Transverse colon (tissue), 4 donors: ENCODE data around the gene DNHD1. TPM values are rescaled to one million over a fixed set of nuclear protein-coding genes. Genes with fewer than 3 reads are reported as not detected.

ENCODE experiments used
- DNase-seq: peaks from one replicate; pipeline ENCODE4 v3.0.0-alpha.2; 2019
- H3K27ac ChIP-seq, 4 donors: fragments of 200-600 bp; sonication (generic); 2 replicates each; pipeline ENCODE4 v1.5.1; 2016 to 2018; ENCODE audit warnings: inconsistent platforms in 4 of 4
- H3K27me3 ChIP-seq: fragments of 200-600 bp; sonication (generic); 2 replicates; pipeline ENCODE4 v1.5.1; 2017; ENCODE audit warnings: inconsistent platforms
- H3K36me3 ChIP-seq, 4 donors: fragments of 200-600 bp; sonication (generic); 2 replicates each; pipeline ENCODE4 v1.5.1; 2017 to 2019; ENCODE audit warnings: inconsistent platforms in 4 of 4
- H3K4me1 ChIP-seq, 4 donors: fragments of 200-600 bp; sonication (generic); 2 replicates each; pipeline ENCODE4 v1.5.1; 2017 to 2020; ENCODE audit warnings: inconsistent platforms in 4 of 4
- H3K4me3 ChIP-seq, 4 donors: fragments of 200-600 bp; sonication (generic); 1 replicate in 1 of 4; 2 replicates in 3 of 4; pipeline versions ENCODE4 v1.5.1 to v1.6.1; 2017 to 2019; ENCODE audit warnings: inconsistent platforms in 4 of 4
- H3K9me3 ChIP-seq, 2 donors: fragments of 200-600 bp; sonication (generic); 2 replicates each; pipeline ENCODE4 v1.5.1; 2017 to 2019; ENCODE audit warnings: inconsistent platforms in 2 of 2
- EP300 ChIP-seq: sonication (generic); formaldehyde crosslinking; IDR thresholded peaks from one replicate; pipeline ENCODE4 v1.6.1; 2017; ENCODE audit warnings: antibody characterized with exemption, low read depth
- POLR2A ChIP-seq: fragments of 450-650 bp; IDR thresholded peaks from one replicate; pipeline ENCODE4 v1.6.1; 2016; ENCODE audit warnings: antibody characterized with exemption, mild to moderate bottlenecking, moderate library complexity
- POLR2AphosphoS5 ChIP-seq, 3 donors: sonication (generic); formaldehyde crosslinking; IDR thresholded peaks; one replicate each; pipeline ENCODE4 v1.6.1; 2016; ENCODE audit warnings: antibody characterized with exemption in 3 of 3
- WGBS, 2 donors: methylation state at CpG; one replicate each; pipeline ENCODE4 v1.1.5; 2018; ENCODE audit warnings: low coverage in 1 of 2; 5-methylcytosine and 5-hydroxymethylcytosine counted together
- in situ Hi-C, 4 donors: fragments of 200-750 bp; cut with MboI; loops; one replicate each; pipeline versions ENCODE4 v1.15.0 to v1.15.1; 2017; ENCODE audit warnings: low sequenced_read_pairs in 3 of 4, low pct_ligation_motif_present in 1 of 4, low pct_unique_long_range_greater_than_20kb in 1 of 4
- intact Hi-C: fragments of 100-400 bp; cut with DNase I; formaldehyde crosslinking; loops from one replicate; pipeline ENCODE4 v1.15.1; 2023; ENCODE audit warnings: low total_unique reads
- total RNA-seq, 4 donors: library from RNA; depleted of rRNA; stranded (reverse); fragments of >200 nt; gene quantifications; one replicate each; pipeline ENCODE4 v1.1.0, GENCODE V29; 2016
- TF ChIP-seq, protein P1 (sequence below), 5 experiments: fragments of 200-600 bp in 3 of 5; fragments of 450-650 bp in 2 of 5; sonication (generic) in 3 of 5; IDR thresholded peaks; 1 replicate in 2 of 5; 2 replicates in 3 of 5; pipeline ENCODE4 v1.5.1; 2016 to 2017; ENCODE audit warnings: antibody characterized with exemption in 5 of 5, inconsistent platforms in 3 of 5, mild to moderate bottlenecking in 2 of 5, moderate library complexity in 1 of 5

Gene DNHD1
- total RNA-seq, 4 donors from 2014 or later: 19.3 to 57.5 (median 34.0) TPM

DNA sequence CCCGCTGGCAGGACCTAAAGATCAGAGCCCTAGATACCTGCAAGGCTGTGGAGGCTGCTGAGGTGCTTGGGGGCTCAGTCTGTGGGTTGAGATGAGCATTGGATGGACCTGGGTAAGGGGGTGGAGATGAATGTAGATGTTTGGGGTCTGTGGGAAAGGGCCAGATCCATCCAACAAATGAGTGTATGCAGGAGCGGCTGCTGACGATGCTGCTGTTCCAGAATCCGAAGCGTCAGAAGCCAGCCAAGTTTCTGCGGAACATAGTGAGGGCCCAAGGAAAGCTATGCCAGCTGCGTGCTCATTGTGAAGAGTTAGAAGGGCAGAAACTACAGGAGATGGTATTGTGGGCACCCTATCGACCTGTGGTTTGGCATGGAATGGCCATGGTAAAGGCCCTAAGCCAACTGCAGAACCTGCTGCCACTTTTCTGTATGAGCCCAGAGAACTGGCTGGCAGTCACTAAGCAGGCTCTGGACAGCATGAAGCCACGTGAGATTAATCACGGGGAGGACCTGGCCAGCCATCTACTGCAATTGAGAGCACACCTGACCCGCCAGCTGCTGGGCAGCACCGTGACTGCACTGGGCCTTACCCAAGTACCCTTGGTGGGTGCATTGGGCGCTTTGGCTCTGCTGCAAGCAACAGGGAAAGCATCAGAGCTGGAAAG lies 69.8 kb downstream of the DNHD1 start:
- Histone ChIP-seq H3K4me3 (no peak overlapping the region), H3K27ac (no peak overlapping the region), H3K9me3 (no peaks in the 10 kb centered on the region), H3K36me3 (no peaks in the 10 kb centered on the region), H3K27me3 (no peaks in the 10 kb centered on the region), H3K4me1 (no peaks in the 10 kb centered on the region)
- intact Hi-C loops (no loop called here), in situ Hi-C loops (no loop called here)
- TF ChIP-seq EP300: no peak
- TF ChIP-seq, protein P1, sequence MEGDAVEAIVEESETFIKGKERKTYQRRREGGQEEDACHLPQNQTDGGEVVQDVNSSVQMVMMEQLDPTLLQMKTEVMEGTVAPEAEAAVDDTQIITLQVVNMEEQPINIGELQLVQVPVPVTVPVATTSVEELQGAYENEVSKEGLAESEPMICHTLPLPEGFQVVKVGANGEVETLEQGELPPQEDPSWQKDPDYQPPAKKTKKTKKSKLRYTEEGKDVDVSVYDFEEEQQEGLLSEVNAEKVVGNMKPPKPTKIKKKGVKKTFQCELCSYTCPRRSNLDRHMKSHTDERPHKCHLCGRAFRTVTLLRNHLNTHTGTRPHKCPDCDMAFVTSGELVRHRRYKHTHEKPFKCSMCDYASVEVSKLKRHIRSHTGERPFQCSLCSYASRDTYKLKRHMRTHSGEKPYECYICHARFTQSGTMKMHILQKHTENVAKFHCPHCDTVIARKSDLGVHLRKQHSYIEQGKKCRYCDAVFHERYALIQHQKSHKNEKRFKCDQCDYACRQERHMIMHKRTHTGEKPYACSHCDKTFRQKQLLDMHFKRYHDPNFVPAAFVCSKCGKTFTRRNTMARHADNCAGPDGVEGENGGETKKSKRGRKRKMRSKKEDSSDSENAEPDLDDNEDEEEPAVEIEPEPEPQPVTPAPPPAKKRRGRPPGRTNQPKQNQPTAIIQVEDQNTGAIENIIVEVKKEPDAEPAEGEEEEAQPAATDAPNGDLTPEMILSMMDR (IDR thresholded peaks at IDR 0.05): no peak
- no peak for TF ChIP-seq POLR2AphosphoS5 (IDR thresholded peaks at IDR 0.05)
- TF ChIP-seq POLR2A: no peak
- 96 to 100% methylated on average over 1 to 13 of the region's 13 CpGs for WGBS, 2 donors
- DNase-seq: no peak

DNA sequence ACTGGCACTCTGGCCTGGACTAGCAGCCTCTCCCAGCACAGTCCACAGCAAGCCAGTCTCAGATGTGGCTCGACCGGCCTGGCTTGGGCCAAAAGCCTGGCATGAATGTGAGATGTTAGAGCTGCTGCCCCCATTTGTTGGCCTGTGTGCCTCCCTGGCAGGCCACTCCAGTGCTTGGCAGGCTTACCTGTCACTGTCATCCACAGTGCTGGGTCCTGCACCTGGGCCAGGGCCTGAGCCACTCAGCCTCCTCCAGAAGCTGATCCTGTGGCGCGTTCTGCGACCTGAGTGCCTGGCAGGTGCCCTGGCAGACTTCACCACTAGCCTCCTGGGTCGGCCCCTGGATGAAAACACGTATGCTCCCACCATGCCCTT lies 70.3 kb downstream of the DNHD1 start:
- in situ Hi-C loops (no loop called here), intact Hi-C loops (no loop called here)

DNA sequence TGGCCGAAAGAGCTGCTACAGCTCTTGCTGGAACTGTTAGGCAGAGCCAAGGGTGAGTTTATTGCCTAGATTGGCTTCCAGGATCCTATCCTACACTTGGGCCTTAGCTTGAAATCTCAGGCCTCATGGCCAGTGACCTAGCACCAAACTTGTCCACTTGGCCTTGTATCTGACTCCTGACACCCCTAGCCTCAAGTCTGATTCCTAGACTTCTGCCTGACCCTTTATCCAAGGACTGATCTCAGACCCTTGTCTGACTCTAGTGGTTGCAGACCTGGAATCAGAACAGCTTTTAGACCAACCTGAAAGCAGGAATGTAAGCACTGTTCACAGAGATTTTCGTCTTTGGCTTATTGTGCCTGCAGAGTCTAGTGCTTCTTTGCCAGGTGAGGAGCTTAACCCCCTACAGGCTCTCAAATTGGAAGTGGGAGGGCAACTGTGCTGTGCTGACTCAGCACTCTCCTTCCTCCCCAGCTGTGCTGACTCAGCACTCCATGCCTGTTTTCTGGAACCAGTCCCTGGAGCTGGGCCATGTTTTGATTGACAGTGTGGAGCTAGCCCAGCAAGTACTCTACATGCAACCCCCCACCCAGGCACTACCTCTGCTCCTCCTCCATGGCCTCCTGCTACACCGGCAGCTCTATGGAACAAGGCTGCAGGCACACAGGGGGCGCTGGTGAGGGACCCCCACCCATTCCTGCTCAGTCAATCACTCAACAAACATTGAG lies 71.3 kb downstream of the DNHD1 start:
- TF ChIP-seq POLR2A (no peak), EP300 (no peak), POLR2AphosphoS5 (IDR thresholded peaks at IDR 0.05) (no peak)
- TF ChIP-seq, protein P1 (IDR thresholded peaks at IDR 0.05): no peak
- intact Hi-C loops: no loop called here
- Histone ChIP-seq H3K4me3 (no peak overlapping the region), H3K27me3 (no peaks in the 10 kb centered on the region), H3K36me3 (no peaks in the 10 kb centered on the region), H3K27ac (no peak overlapping the region), H3K4me1 (no peaks in the 10 kb centered on the region), H3K9me3 (no peaks in the 10 kb centered on the region)
- no peak for DNase-seq
- WGBS, 2 donors: 73 to 83% methylated on average over 1 to 4 of the region's 4 CpGs
- in situ Hi-C loops: no loop called here

More for the DNA sequence above, 70.3 kb downstream of the DNHD1 start:
- no peak overlapping the region for H3K4me3 ChIP-seq
- no peaks in the 10 kb centered on the region for H3K36me3 ChIP-seq
- no peaks in the 10 kb centered on the region for H3K4me1 ChIP-seq
- no peaks in the 10 kb centered on the region for H3K9me3 ChIP-seq
- no peak for DNase-seq
- TF ChIP-seq EP300 (no peak), POLR2A (no peak), POLR2AphosphoS5 (IDR thresholded peaks at IDR 0.05) (no peak)
- TF ChIP-seq, protein P1 (IDR thresholded peaks at IDR 0.05): no peak
- no peak overlapping the region for H3K27ac ChIP-seq
- 98% methylated on average over 7 of the region's 7 CpGs; no CpG with 5 or more reads in 1 of the 2 donors for WGBS, 2 donors
- H3K27me3 ChIP-seq: no peaks in the 10 kb centered on the region

DNA sequence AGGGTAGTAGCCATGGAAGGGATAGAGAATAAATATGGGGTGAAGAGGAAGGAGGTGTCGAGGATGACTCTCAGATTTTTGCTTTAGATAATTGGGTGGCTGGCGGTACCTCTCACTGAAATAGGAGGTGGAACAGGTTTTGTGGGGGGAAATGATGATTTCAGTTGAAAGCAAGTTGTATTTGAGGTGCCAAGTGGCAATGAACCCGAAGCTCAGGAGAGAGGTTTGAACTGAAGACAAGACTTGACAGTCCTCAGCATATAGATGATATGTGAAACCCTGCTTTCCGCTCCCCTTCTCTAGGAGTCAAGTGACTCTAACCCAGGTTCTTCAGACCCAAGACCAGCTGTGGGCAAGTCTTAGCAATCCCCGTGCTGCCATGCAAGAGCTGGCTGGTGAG lies 72.6 kb downstream of the DNHD1 start:
- in situ Hi-C loops: no loop called here
- TF ChIP-seq, protein P1 (IDR thresholded peaks at IDR 0.05): no peak
- TF ChIP-seq POLR2AphosphoS5 (IDR thresholded peaks at IDR 0.05): no peak
- intact Hi-C loops: no loop called here
- DNase-seq: no peak
- Histone ChIP-seq H3K27ac (no peak overlapping the region), H3K4me3 (no peak overlapping the region), H3K27me3 (no peaks in the 10 kb centered on the region), H3K9me3 (no peaks in the 10 kb centered on the region), H3K36me3 (no peaks in the 10 kb centered on the region), H3K4me1 (no peaks in the 10 kb centered on the region)
- WGBS, 2 donors: 63 to 85% methylated on average over 1 to 5 of the region's 5 CpGs
